GM18526 (cell line): ENCODE measurements around the gene MROH7.

Experiments
- POLR2A ChIP-seq: IDR thresholded peaks from 3 replicates; pipeline ENCODE4 v1.6.1; 2011; ENCODE audit not compliant: insufficient read length; ENCODE audit errors: extremely low read depth

The MROH7 gene

GRCh38 chr1:54697896-54698295 lies 56.3 kb downstream of the MROH7 start:
- no peak for TF ChIP-seq POLR2A

- no peak for TF ChIP-seq POLR2A
Observed at GRCh38 chr1:54698346-54698745, 56.8 kb downstream of the MROH7 start.

- TF ChIP-seq POLR2A, result no peak
Observed at GRCh38 chr1:54699936-54700525, 58.4 kb downstream of the MROH7 start.

- TF ChIP-seq POLR2A, result no peak
Observed at GRCh38 chr1:54701066-54701465, 59.5 kb downstream of the MROH7 start.

- no peak for TF ChIP-seq POLR2A
Observed at GRCh38 chr1:54701996-54702395, 60.4 kb downstream of the MROH7 start.

GRCh38 chr1:54703471-54703870 lies 61.9 kb downstream of the MROH7 start:
- no peak for TF ChIP-seq POLR2A

- TF ChIP-seq POLR2A, result no peak
Observed at GRCh38 chr1:54705153-54705552, 63.6 kb downstream of the MROH7 start.

- TF ChIP-seq POLR2A, result no peak
Observed at GRCh38 chr1:54706419-54706818, 64.8 kb downstream of the MROH7 start.

- no peak for TF ChIP-seq POLR2A
Observed at GRCh38 chr1:54708385-54708784, 66.8 kb downstream of the MROH7 start.

- no peak for TF ChIP-seq POLR2A
Observed at GRCh38 chr1:54709547-54710292, 68.1 kb downstream of the MROH7 start.

GRCh38 chr1:54710434-54710833 lies 68.8 kb downstream of the MROH7 start:
- TF ChIP-seq POLR2A, result no peak

- no peak for TF ChIP-seq POLR2A
Observed at GRCh38 chr1:54710841-54711240, 69.3 kb downstream of the MROH7 start.

GRCh38 chr1:54711536-54711935 lies 70.0 kb downstream of the MROH7 start:
- no peak for TF ChIP-seq POLR2A

GRCh38 chr1:54714881-54715492 lies 73.4 kb downstream of the MROH7 start:
- TF ChIP-seq POLR2A, result no peak

GRCh38 chr1:54715493-54716298 lies 74.1 kb downstream of the MROH7 start, which contains the start of gene TTC4:
TSS of gene TTC4 (plus strand) at chr1:54715861. CDS start at chr1:54715909, 48 bp downstream.
- peak; percentile 90 for TF ChIP-seq POLR2A
